Keratinocyte (primary cell): ENCODE results near the gene DCAF4. TPM values are rescaled to one million over a fixed set of nuclear protein-coding genes. Genes with fewer than 3 reads are reported as not detected.
"Not testable (repeated sequence)": the region's sequence is repeated elsewhere in the genome, so short reads cannot be mapped to it uniquely, and the experiment has no call there.

Experiments
- DNase-seq: peaks from one replicate; pipeline ENCODE4 v3.0.0-alpha.2; 2011; ENCODE audit warnings: low read depth, missing footprints, low spot score
- FAIRE-seq: peaks from 2 replicates; lab custom pipeline; 2011; peaks lifted over from hg19 to GRCh38; lab: Jason Lieb, UNC
- H2AFZ ChIP-seq: 2 replicates; pipeline ENCODE4 v1.6.0; 2012; ENCODE audit warnings: low read length, control low read depth, inconsistent platforms; ENCODE audit not compliant: control insufficient read depth
- H3K27ac ChIP-seq: 2 replicates; pipeline ENCODE4 v1.5.1; 2011; ENCODE audit warnings: low read length; ENCODE audit not compliant: control insufficient read depth, insufficient read depth
- H3K27me3 ChIP-seq: 3 replicates; pipeline ENCODE4 v1.6.0; 2011; ENCODE audit warnings: low read length; ENCODE audit not compliant: control insufficient read depth, insufficient read depth; ENCODE audit errors: extremely low read depth
- H3K36me3 ChIP-seq, 2 experiments: 2 replicates in 1 of 2; 3 replicates in 1 of 2; pipeline ENCODE4 v1.5.1; 2011; ENCODE audit warnings: low read length in 2 of 2, mild to moderate bottlenecking in 1 of 2; ENCODE audit not compliant: control insufficient read depth in 2 of 2, insufficient read depth in 2 of 2; ENCODE audit errors: extremely low read depth in 1 of 2
- H3K4me1 ChIP-seq: 3 replicates; pipeline ENCODE4 v1.5.1; 2011; ENCODE audit warnings: low read length; ENCODE audit not compliant: control insufficient read depth, insufficient read depth; ENCODE audit errors: extremely low read depth
- H3K4me2 ChIP-seq: 3 replicates; pipeline ENCODE4 v1.6.0; 2011; ENCODE audit warnings: low read depth, low read length; ENCODE audit not compliant: control insufficient read depth, insufficient read depth; ENCODE audit errors: extremely low read depth
- H3K4me3 ChIP-seq, 3 experiments: fragments of 200-600 bp in 1 of 3; sonication (generic) in 1 of 3; 2 replicates in 2 of 3; 3 replicates in 1 of 3; pipeline ENCODE4 v1.5.1; 2011 to 2016; ENCODE audit warnings: low read length in 3 of 3, mild to moderate bottlenecking in 3 of 3, control low read depth in 2 of 3, inconsistent platforms in 1 of 3, low read depth in 1 of 3, mixed read lengths in 1 of 3, mixed run types in 1 of 3, moderate library complexity in 1 of 3; ENCODE audit not compliant: control insufficient read depth in 2 of 3, insufficient read depth in 2 of 3; ENCODE audit errors: extremely low read depth in 1 of 3
- H3K79me2 ChIP-seq: 2 replicates; pipeline ENCODE4 v1.6.0; 2012; ENCODE audit warnings: low read length; ENCODE audit not compliant: control insufficient read depth, insufficient read depth
- H3K9ac ChIP-seq: 3 replicates; pipeline ENCODE4 v1.6.0; 2011; ENCODE audit warnings: low read length; ENCODE audit not compliant: control insufficient read depth, insufficient read depth; ENCODE audit errors: extremely low read depth
- H3K9me1 ChIP-seq: 3 replicates; pipeline ENCODE4 v1.6.0; 2011; ENCODE audit warnings: low read length; ENCODE audit not compliant: control insufficient read depth, insufficient read depth; ENCODE audit errors: extremely low read depth
- H3K9me3 ChIP-seq: 2 replicates; pipeline ENCODE4 v1.5.1; 2012; ENCODE audit warnings: low read depth, low read length; ENCODE audit not compliant: control insufficient read depth
- H4K20me1 ChIP-seq: 3 replicates; pipeline ENCODE4 v1.6.0; 2011; ENCODE audit warnings: low read length; ENCODE audit not compliant: control insufficient read depth, insufficient read depth; ENCODE audit errors: extremely low read depth
- EZH2 ChIP-seq: IDR thresholded peaks from one replicate; pipeline ENCODE4 v1.6.1; 2012; ENCODE audit warnings: inconsistent platforms, mild to moderate bottlenecking, low read length, moderate library complexity
- dilution Hi-C: fragments of 300-500 bp; cut with MboI; formaldehyde crosslinking; loops from one replicate; pipeline ENCODE4 v1.7.0; 2020; ENCODE audit warnings: low sequenced_read_pairs; ENCODE audit not compliant: extremely low pct_ligation_motif_present
- polyA plus RNA-seq, 5 experiments: library from polyadenylated mRNA; depleted of rRNA in 3 of 5; stranded (reverse) in 3 of 5; stranded (forward) in 1 of 5; unstranded in 1 of 5; fragments of >200 nt; gene quantifications; 1 replicate in 1 of 5; 2 replicates in 3 of 5; 3 replicates in 1 of 5; pipeline versions ENCODE4 v1.2.1 to v1.2.3, GENCODE V29; 2011 to 2012; ENCODE audit warnings: missing spikeins in 2 of 5, low read depth in 1 of 5, low replicate concordance in 1 of 5
- TF ChIP-seq, protein P1 (sequence below), 3 experiments: IDR thresholded peaks in 1 of 3; conservative IDR thresholded peaks in 1 of 3; optimal IDR thresholded peaks in 1 of 3; 2 replicates in 2 of 3; 3 replicates in 1 of 3; pipeline versions ENCODE3 to v1.5.1; 2011; ENCODE audit warnings: low read length in 3 of 3, mild to moderate bottlenecking in 3 of 3, moderate library complexity in 2 of 3, control low read depth in 1 of 3, inconsistent platforms in 1 of 3; ENCODE audit not compliant: insufficient read depth in 2 of 3; ENCODE audit errors: extremely low read depth in 1 of 3

The DCAF4 gene
- polyA plus RNA-seq, 1 donor (not counting 4 experiments of a cell fraction or from before 2014, with no cell fraction given) = 26.1 TPM

DNA sequence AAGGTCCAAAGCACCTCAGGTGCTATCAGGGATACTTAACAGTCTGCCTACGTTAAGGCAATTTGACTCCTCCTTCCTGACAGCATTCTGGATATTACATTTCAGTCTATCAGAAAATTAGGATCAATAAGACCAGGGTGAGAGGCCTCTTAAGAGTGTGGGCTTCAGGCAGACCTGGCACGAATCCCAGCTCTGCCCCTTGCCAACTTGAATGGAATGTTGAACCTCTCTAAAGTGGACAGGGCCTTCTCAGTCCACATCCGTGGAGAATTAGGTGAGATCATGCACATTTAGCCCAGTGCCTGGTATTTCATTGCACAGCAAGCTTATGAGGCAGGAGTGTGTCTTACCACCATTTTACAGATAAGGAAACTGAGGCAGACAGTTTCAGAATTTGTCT, 25.9 kb downstream of the DCAF4 start:
- dilution Hi-C loops = no loop called here
- TF ChIP-seq, protein P1, sequence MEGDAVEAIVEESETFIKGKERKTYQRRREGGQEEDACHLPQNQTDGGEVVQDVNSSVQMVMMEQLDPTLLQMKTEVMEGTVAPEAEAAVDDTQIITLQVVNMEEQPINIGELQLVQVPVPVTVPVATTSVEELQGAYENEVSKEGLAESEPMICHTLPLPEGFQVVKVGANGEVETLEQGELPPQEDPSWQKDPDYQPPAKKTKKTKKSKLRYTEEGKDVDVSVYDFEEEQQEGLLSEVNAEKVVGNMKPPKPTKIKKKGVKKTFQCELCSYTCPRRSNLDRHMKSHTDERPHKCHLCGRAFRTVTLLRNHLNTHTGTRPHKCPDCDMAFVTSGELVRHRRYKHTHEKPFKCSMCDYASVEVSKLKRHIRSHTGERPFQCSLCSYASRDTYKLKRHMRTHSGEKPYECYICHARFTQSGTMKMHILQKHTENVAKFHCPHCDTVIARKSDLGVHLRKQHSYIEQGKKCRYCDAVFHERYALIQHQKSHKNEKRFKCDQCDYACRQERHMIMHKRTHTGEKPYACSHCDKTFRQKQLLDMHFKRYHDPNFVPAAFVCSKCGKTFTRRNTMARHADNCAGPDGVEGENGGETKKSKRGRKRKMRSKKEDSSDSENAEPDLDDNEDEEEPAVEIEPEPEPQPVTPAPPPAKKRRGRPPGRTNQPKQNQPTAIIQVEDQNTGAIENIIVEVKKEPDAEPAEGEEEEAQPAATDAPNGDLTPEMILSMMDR (optimal IDR thresholded peaks at IDR 0.05 in 1 of 3, IDR thresholded peaks at IDR 0.05 in 1 of 3, conservative IDR thresholded peaks at IDR 0.05 in 1 of 3; ENCODE audit: extremely low read depth in 1 of 3, insufficient read depth in 2 of 3, low read length in 3 of 3) = no peak
- TF ChIP-seq EZH2 = no peak
- no peaks in the 10 kb centered on the region for H3K9me3 ChIP-seq
- DNase-seq (no peak), FAIRE-seq (no peak)
- H3K4me3 ChIP-seq = no peak overlapping the region
- no peaks in the 10 kb centered on the region for H4K20me1 ChIP-seq
- no peak overlapping the region for H3K4me2 ChIP-seq
- no peak overlapping the region for H2AFZ ChIP-seq
- no peak overlapping the region for H3K9ac ChIP-seq
- no peak overlapping the region for H3K27ac ChIP-seq
- peaks cover 16 to 30% of the 10 kb centered on the region in 2 experiments for H3K36me3 ChIP-seq
- no peaks in the 10 kb centered on the region for H3K9me1 ChIP-seq
- peaks cover 4% of the 10 kb centered on the region for H3K4me1 ChIP-seq
- no peaks in the 10 kb centered on the region for H3K79me2 ChIP-seq
- H3K27me3 ChIP-seq = no peaks in the 10 kb centered on the region

DNA sequence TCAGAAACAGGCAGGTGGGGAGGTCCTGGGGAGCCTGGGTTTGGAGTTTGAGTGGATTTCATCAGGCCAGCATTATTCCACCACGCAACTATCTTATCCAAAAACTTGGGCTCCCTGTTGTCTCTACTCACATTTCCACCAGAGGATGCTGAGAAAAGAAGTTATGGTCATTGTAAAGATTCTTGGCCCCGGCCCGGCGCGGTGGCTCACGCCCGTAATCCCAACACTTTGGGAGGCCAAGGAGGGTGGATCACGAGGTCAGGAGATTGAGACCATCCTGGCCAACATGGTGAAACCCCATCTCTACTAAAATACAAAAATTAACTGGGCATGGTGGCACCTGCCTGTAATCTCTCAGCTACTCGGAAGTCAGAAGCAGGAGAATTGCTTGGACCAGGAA, 30.5 kb downstream of the DCAF4 start:
- H3K9ac ChIP-seq = not testable (repeated sequence)
- peaks cover 17 to 30% of the 10 kb centered on the region in 2 experiments for H3K36me3 ChIP-seq

DNA sequence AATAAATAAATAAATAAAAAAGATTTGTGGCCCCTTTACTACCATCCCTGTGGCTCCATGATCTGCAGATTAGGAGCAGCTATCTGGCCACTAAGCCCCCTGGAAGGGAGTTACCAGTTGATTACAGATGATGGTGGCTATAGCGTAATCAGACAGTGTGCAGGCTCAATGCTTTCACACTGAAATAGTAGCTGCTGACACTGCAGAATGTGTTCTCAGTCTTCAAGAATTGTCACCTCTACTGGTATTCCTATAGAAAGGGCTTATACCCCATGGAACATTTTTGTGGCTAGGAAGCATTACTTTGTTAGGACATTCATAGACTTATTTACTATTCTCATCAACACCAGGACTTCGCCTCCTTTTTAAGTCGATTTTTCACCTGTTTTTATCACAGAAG, 30.9 kb downstream of the DCAF4 start:
- H2AFZ ChIP-seq = no peak overlapping the region
- no peak for FAIRE-seq
- peaks cover 16 to 28% of the 10 kb centered on the region in 2 experiments for H3K36me3 ChIP-seq
- no peak overlapping the region for H3K4me2 ChIP-seq
- DNase-seq = no peak
- H3K79me2 ChIP-seq = no peaks in the 10 kb centered on the region
- dilution Hi-C loops = no loop called here
- no peaks in the 10 kb centered on the region for H4K20me1 ChIP-seq
- H3K27me3 ChIP-seq = no peaks in the 10 kb centered on the region
- no peak overlapping the region for H3K27ac ChIP-seq
- H3K9me1 ChIP-seq = peaks cover 3% of the 10 kb centered on the region
- H3K4me1 ChIP-seq = peaks cover 13% of the 10 kb centered on the region
- no peak overlapping the region for H3K9ac ChIP-seq
- no peak overlapping the region for H3K4me3 ChIP-seq
- TF ChIP-seq, protein P1 (optimal IDR thresholded peaks at IDR 0.05 in 1 of 3, IDR thresholded peaks at IDR 0.05 in 1 of 3, conservative IDR thresholded peaks at IDR 0.05 in 1 of 3; ENCODE audit: extremely low read depth in 1 of 3, insufficient read depth in 2 of 3, low read length in 3 of 3) = no peak
- TF ChIP-seq EZH2 = no peak
- no peaks in the 10 kb centered on the region for H3K9me3 ChIP-seq

More for the DNA sequence above, 30.5 kb downstream of the DCAF4 start:
- H3K9me1 ChIP-seq, H3K27me3 ChIP-seq, H2AFZ ChIP-seq, H4K20me1 ChIP-seq, dilution Hi-C loops, H3K27ac ChIP-seq, FAIRE-seq, DNase-seq, H3K4me2 ChIP-seq, H3K4me1 ChIP-seq, H3K4me3 ChIP-seq, H3K79me2 ChIP-seq, H3K9me3 ChIP-seq: not testable (repeated sequence)
